Measurements from ENCODE around the gene ACSS3.

ACSS3 gene

DNA sequence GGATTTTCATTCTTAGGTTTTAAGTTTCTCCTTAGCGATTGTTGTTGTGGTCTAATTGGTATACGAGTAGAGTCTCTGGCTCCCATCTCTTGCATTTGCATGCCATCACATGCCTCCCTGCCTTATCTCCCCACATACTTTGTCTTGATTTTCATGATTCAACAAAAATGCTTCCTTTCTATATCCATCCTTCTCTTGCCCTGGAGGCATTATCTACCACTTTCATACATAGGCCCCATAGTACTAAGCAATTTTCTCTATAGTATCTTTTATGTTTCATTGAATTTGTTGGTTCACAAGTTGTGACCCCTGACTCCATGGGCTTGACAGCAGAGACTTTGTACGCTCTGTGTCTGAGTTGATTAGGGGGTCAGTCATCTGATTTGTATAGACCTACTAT is 226.1 kb downstream of the ACSS3 start:
- no peak for DNase-seq

Measured in activated naive CD4-positive, alpha-beta T cell treated with Interleukin-2 at 50 U/mL for 16 hours (primary cell).